Activated CD8-positive, alpha-beta memory T cell treated with anti-CD3 and anti-CD28 coated beads for 4 hours (primary cell): ENCODE measurements around the gene PRRG4.
"Not testable (repeated sequence)": the region's sequence is repeated elsewhere in the genome, so short reads cannot be mapped to it uniquely, and the experiment has no call there.

Experiments used
- DNase-seq, 2 donors: peaks; one replicate each; pipeline ENCODE4 v3.0.0-alpha.2; 2020; ENCODE audit warnings: low read depth in 2 of 2

PRRG4 gene

DNA sequence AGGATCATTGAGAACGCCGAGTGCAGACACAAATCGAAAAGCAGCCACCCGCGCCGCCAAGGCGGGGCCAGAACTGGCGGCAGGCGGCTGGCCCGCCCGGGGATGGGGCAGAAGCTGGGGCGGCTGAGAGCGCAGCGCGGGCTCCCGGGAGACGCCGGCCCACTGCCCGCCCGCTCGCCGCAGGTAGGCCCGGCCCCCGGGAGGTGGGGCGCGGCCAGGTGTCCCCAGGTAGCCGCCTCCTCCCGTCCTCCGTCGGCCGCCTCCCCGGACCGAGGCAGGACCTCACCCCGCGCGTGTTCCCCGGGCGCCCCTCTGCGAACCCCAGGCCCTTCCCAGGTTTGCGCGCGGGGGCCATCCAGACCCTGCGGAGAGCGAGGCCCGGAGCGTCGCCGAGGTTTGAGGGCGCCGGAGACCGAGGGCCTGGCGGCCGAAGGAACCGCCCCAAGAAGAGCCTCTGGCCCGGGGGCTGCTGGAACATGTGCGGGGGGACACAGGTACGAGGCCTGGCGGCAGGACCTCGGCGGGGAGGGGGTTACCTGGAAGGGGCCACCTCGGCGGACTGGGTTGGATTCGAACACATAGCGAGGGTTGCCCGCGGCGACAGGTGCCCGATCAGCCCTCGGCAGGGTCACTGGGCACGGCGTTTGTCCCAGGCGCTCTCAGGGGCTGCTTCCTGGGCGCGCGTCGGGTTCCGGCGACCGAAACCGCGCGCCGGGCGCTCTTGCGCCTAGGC is at the start of gene PRRG4:
Gene PRRG4 (plus strand): TSS at position 248 of the 733 bp plus-strand sequence. CDS start 603 bp downstream, outside the sequence.
- no peak for DNase-seq

DNA sequence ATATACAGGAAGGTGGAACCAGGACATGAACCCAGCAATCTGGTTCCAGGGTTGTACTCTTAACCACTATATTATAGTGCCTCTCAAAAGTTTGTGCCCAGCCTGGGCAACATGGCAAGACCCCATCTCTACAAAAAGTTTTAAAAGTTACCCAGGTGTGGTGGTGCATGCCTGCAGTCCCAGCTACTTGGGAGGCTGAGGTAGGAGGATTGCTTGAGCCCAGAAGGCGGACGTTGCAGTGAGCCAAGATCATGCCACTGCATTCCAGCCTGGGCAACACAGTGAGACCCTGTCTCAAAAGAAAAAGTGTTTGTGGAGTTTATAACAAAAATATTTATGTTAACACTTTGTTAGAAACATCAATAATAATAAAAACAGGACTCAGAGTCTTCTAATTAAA is 48.9 kb upstream of the PRRG4 start:
- DNase-seq = not testable (repeated sequence)

DNA sequence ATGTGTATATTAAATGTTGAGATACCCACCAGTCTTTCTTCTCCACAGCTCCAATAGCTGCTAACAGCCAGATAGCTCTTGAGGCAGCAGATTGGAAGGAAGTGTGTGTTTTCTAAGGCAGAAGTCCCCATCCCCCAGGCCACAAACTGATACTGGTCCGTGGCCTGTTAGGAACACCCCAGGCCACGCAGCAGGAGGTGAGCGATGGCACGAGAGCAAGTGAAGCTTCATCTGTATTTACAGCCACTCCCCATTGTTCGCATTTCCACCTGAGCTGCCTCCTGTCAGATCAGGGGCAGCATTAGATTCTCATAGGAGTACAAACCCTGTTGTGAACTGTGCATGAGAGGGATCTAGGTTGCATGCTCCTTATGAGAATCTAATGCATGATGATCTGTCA is 48.0 kb upstream of the PRRG4 start:
- no peak for DNase-seq

DNA sequence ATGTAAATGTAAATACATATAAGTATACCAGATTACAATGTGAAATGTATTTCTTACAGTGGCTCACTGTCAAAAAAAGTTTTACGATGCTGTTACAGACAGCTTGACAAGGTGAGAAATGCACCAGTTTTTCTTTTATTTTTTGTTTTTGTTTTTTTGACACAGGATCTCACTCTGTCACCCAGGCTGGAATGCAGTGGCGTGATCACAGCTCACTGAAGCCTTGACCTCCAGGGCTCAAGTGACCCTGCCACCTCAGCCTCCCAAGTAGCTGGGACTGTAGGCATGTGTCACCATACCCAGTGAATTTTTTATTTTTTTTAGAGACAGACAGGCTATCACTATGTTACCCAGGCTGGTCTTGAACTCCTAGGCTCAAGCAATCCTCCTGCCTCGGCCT is 44.5 kb upstream of the PRRG4 start:
- no peak for DNase-seq

DNA sequence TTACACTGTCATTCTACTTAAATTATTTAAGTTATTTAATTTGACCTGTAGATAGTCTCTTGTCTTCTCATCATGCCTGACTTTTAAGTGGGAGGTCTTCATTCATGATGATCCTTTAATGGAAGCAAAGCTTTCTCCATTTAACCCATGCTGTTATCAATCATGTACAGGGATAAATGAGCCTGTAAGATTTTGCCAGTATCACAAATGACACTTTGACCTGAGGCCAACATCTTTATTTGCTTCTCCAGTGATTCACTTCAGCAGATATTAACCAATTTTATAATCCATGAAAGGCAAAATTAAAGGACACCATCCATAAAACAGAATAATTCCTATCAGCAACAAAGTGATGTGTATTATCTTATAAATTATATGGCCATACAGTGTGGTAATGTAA is 42.9 kb upstream of the PRRG4 start:
- DNase-seq = no peak

DNA sequence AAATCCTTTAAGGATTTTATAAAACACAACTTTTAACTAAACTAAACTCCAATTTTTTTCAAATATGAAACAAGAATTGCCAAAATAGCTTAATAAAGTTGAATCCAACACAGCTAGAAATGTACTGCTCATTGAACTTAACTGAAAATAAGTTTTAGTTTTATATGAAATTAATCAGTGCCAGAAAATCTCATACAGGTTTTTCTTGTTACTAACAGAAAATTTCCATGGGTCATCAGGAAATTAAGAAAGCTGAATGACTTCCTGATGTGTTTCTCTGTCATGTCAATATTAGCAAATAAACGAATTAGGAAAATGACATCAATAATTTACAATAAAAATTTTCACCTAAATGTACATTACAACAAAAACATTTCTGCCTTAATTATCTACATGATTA is 38.8 kb upstream of the PRRG4 start:
- no peak for DNase-seq

DNA sequence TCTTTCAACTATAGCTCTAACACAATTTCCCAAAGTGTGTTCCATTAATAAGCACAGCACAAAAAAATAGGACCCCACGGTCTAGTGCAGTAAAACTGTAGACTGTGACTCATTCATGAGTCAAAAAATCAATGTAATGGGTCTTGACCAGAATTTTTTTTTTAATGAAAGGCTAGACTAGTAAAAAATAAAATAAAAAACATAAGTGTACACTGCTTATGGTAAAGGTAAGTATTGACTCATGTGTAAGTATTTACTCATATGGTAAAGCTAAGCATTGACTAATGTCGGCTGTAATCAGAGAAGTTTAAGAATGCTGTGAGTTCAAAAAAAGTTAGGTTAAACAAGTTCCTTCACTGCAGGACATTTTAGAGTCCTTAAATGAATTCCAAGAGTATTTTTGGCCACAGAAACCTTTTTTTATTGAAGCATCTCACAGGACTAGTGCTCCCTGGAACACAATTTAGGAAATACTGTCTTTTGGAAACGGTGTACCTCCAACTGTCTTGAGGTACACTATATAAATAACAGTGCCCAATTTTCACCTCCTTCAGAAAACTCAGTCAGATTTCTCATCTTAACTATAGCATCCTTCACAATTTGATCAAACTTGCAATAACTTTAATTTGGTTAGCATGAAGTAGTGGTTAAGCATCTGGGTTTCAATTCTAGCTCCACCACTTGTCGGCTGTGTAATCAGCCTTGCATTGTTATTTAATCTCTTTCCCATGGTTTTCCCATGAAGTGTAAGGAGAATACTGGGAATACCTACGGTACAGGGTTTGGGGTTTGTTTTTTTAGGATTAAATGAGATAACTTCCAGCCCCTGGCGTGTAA is 37.4 kb upstream of the PRRG4 start:
- no peak for DNase-seq

DNA sequence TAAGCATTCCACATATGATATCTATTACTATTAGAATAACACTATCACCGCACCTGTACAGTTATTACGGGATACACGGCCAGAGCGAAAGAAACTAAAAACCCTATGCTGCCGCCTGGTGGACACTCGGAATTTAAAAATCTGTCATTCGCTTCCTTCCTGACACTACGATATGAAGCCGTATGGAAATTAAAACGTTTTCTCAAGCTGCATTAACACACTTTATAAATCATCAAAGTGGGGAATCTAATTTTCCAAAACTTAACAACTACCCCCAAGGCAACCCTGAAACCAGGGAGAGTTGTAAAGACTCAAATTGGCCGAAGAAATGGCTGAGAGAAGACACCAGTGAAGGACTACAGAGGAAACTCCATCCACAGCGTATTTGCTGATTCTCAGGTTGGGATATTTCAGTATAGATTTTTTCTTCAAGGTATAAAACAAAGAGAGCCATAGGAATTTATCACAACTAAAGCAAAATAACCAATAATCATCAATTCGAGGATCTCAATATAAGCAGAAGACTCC is 36.7 kb upstream of the PRRG4 start:
- DNase-seq = peak; percentile 35

DNA sequence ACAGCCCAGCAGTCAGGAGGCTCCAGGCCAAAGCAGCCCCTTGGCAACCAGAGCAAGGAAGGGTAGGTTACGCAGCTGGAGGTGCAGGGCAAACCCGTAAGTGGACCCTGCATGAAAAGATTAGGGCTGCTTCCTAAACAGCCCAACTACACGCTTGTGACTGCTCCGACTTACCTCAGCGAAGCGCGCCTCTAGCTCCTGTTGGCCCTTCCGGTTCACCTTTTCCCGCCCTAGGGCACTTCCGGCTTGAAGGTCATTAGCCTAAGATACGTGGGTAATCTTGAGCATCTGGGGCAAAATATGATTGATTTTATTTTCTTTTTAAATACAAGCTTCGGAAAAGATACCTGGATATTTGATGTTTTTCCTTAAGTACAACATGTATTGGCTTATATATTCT is 35.3 kb upstream of the PRRG4 start, which contains the start of gene CCDC73:
Gene CCDC73 (minus strand): TSS at position 224 of the 400 bp plus-strand sequence. CDS start 34,419 bp downstream, outside the sequence.
- no peak for DNase-seq

DNA sequence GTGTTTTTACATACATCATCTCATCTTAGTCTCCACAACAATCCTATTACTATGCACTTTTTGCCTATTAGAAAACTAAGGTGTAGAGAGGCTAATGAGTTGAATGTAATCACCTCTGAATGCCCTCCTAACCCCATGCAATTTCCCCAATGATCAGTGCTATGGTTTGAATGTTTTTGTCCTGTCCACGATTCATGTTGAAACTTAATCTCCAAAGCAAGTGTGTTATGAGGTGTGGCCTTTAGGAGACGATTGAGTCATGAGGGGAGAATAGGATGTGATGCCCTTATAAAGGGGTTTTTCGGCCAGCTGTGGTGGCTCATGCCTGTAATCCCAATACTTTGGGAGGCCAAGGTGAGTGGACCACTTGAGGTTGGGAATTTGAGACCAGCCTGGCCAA is 33.3 kb upstream of the PRRG4 start:
- no peak for DNase-seq

DNA sequence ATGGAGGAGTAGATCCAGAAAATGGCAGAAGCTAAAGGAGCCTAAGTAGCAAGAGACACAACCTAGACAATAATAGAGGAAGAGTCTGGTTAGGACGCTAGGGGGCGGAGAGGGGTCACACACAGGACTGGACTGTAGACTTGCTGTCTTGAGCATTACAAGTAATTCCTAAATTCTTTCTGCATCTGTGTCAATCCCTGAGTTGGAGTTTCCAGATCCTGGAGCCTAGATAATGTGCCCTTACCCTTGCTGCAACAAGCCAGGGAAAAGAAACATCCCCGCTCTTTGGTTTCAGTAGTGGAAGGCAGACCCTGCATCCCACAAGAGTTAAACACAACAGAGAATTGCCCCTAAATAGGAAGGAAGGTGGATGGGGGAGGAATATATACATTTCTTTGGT is 20.4 kb upstream of the PRRG4 start:
- peak in 1 of 2 donors; percentile 13 for DNase-seq

DNA sequence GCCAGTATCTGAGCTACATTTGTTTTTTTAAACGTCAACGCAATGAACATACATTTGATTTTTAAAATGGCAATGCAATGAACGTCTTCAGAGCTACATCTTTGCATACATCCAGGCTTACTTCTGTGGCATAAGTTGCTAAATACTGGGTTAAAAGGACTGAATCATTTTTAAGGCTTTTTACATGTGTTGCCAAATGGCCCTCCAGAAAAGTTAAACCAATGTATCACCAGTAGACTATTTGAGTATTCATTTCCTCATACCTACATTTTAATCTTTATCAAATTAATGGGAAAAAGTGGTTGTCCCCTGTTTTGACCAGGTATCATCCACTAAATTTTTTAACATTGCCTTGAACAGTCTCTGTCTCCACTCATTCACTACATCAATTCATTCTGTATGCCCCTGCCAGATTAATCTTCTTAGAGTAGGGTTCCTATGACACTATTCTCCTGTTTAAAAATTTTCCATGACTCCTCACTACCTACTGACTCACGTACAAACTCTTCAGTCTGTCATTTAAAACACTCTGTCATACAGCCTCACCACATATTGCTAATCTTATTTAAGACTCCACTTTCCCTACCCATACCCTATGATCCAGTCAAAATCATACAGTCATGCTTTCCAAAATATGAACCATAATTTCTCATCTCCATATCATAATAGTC is 12.4 kb upstream of the PRRG4 start:
- DNase-seq = no peak

DNA sequence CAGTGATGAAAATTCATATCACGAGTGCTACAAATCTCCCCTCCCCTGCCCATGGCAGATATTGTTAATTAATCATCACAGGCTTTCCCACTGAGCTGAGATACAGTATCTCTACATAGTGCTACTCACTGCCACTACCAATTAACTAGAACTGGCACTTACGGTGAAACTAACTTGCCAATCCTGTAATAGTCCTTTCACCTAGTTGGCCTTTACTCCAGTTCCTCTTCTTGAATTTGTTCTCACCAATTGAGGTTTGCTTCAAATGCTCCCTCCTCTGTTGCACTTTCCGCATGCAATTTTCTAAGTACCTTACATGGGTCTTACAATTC is 11.9 kb upstream of the PRRG4 start:
- DNase-seq = no peak

DNA sequence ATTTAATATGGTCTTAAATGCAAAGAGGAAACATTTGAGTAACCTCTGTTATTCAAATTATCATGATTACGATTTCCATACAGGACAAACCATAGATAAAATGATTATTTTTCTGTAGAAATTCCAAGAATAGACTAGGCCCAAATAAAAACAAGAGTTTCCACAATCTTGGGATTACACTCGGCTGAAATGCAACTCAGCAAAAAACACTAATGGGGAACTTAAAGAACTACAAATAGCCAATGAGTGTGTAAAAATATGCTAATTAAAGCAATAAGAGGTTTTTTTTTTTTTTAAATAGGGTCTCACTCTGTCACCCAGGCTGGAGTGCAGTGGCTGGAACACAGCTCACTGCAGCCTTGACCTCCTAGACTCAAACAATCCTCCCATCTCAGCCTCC is 10.5 kb upstream of the PRRG4 start:
- no peak for DNase-seq

DNA sequence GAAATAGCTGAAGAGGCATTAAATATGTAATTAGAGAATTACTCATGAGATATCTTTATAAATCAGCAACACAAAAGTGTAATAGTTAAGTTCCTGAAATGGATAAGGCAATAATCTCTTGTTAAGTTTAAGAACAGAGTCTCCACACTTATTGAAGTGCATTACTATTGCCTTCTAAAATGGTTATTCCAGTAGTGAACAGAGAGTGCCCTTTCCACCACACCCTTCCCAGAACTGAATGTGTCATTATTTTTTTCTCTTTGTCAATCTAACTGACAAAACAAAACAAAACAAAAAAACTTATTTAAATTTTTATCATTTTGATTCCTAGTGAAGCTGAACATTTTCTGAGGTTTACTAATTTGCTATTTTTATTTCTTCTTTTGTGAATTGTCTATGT is 9.2 kb upstream of the PRRG4 start:
- DNase-seq = no peak

DNA sequence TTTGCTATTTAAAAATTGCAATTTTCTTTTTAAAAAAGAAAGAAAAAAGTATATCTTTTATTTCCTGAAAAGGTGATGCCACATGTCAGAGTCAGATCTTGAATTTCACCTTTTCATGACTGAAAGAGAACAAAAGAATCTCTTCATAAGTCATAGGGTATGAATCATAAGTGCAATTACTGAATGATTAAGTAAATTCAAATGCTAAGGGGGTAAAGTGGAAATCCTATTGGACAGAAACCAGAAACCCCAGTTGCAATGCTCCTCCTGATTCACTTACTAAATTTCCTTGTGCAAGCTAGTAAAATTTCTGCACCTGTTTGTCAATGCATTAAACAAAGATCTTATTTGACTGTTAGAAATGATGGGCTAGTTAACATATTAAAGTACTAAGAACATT is 8.2 kb upstream of the PRRG4 start:
- no peak for DNase-seq

DNA sequence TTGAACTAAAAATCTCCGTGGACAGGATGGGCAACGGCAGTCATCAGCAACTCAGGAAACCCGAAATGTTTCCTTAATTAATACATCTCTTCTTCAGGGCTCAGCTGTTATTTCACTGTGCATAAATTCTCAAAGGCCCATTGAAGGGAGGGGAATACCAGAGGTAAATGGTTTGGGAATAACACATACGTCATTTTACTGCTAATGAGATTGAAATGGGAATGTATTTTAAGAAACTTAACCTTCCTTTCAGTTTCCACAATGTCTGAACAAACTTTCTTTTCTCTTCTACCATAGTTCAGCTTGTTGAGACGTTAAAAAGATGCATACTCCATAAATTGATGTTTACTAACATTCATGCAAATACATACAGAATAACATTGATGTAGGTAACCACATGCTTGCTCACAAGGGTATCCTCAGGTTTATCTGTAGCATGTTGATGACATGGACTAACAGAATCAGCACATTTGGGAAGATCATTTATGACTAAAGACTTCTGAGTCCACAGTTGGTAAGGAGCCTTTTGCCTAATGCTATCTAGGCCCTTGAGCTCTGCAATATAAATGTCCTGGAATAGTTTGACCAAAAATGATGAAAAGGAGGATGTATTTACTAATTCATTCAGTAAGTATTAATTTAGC is 7.7 kb upstream of the PRRG4 start:
- DNase-seq = no peak

DNA sequence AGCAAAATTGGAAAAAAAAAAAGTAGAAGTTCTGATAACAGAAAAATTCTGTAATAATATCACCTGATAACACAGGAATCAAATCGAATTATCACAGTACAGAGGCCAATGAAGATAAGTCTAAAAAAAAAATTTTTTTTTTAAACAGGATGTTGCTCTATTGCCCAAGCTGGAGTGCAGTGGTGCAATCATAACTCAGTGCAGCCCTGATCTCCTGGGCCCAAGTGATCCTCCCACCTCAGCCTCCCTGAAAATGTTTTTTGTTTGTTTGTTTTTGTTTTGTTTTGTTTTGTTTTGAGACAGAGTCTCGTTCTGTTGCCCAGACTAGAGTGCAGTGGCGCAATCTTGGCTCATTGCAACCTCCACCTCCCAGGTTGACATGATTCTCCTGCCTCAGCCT is 6.1 kb upstream of the PRRG4 start:
- not testable (repeated sequence) for DNase-seq

DNA sequence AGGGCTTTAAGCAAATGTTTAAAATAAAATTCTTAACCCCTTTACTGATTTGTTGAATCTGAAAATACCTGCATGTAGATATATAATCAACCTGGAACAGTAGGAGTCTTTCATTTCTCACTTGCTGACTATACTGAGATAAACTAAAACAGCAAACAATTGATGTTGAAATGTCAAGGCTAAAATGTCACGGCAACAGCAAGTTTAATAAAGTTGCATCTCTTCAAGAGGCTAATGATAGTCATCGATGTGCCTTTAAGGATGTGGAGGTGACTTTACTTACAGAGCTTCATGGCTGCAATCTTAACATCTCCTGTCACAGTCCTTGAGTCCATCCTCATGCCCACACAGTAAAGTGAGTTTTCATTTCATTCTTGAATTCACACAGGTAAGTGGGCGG is 3.6 kb upstream of the PRRG4 start:
- DNase-seq = no peak

DNA sequence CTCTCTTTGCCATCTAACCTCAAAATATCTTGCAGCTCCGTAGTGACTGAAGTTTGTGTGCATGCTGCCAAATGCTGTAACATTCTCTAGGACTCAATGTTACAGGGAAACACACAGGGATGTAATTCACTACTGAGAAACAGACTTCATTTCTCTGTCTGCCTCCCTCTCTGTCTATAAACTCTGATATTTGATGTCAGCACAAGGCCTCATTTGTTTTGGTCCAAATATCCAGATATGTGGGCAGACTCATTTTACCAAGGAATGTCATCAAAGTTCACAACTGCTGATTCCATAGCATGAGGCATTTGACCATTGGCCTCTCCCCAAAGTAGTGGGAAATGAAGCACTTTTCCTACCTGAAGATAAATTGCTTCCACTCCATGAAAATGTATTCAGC is 2.5 kb upstream of the PRRG4 start:
- no peak for DNase-seq

DNA sequence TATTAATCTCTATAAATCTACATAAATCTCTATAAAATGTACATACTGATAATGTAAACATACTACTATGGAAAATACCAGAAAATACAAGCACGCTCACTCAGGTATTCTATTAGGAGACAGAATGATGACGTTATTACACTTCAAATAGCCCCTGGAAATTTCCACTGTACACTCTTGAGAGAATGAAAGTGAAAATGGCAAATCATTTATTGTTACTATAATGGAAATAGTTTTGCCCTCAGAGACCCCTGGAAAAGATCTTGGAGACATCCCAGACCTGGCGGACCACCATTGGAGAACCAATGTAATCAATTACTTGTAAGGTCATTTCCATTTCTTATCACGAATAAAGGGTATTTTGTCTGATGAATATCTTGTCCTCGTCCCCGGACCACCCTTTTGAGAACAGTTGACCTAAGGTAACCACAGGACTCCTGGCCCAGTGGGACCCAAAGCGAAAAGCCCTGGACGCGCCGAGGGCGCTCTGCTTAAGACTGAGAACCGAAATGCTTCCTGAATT is 509 bp upstream of the PRRG4 start:
- DNase-seq = no peak

DNA sequence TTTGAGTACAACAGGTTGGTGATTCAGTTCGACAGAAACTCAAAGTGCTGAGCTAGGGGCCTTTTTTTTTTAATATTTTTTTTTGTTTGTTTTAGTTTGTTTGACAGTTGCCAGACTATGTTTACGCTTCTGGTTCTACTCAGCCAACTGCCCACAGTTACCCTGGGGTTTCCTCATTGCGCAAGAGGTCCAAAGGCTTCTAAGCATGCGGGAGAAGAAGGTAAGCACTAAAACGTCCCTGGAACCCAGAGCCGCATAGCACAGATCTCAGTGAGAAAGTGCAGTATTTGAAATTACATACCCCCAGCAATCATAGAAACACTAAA is 649 bp downstream of the PRRG4 start:
- no peak for DNase-seq
